Measurements from ENCODE around the gene HOXA1.

The HOXA1 gene

GRCh38 chr7:27079234-27079975 is 16.4 kb downstream of the HOXA1 start:
- POLR2A ChIA-PET (ENCODE audit: low non-redundant PET) = no interaction called here
- no peak for TF ChIP-seq CTCF (conservative IDR thresholded peaks at IDR 0.05; ENCODE audit: low read depth)
- DNase-seq (ENCODE audit: low spot score) = no peak
- CTCF ChIA-PET = interaction anchor here (0.5 to 1.1 kb wide), 3 partner anchors 60 to 706 kb away, joined by 3 to 7 read pairs (median 3); no protein-coding TSS in a partner anchor
- H3K27ac ChIP-seq = no peak overlapping the region

- no peak for DNase-seq (ENCODE audit: low spot score)
- H3K27ac ChIP-seq = no peak overlapping the region
- POLR2A ChIA-PET (ENCODE audit: low non-redundant PET) = no interaction called here
- CTCF ChIA-PET = interaction anchor here (0.5 to 1.1 kb wide), 3 partner anchors 12 to 706 kb away, joined by 3 read pairs; no protein-coding TSS in a partner anchor
- no peak for TF ChIP-seq CTCF (conservative IDR thresholded peaks at IDR 0.05; ENCODE audit: low read depth)
Measured at GRCh38 chr7:27078616-27079233, 17.1 kb downstream of the HOXA1 start.

GRCh38 chr7:27073076-27073475 is 22.7 kb downstream of the HOXA1 start:
- CTCF ChIA-PET = interaction anchor here (0.7 kb wide), 1 partner anchor 53 kb away, joined by 4 read pairs; no protein-coding TSS in a partner anchor
- POLR2A ChIA-PET (ENCODE audit: low non-redundant PET) = no interaction called here
- DNase-seq (ENCODE audit: low spot score) = no peak
- H3K27ac ChIP-seq = no peak overlapping the region
- TF ChIP-seq CTCF (conservative IDR thresholded peaks at IDR 0.05; ENCODE audit: low read depth) = no peak

GRCh38 chr7:27071622-27072390 is 24.0 kb downstream of the HOXA1 start:
- no peak for TF ChIP-seq CTCF (conservative IDR thresholded peaks at IDR 0.05; ENCODE audit: low read depth)
- H3K27ac ChIP-seq = no peak overlapping the region
- no peak for DNase-seq (ENCODE audit: low spot score)
- POLR2A ChIA-PET (ENCODE audit: low non-redundant PET) = no interaction called here
- CTCF ChIA-PET = no interaction called here

- CTCF ChIA-PET = no interaction called here
- no peak for TF ChIP-seq CTCF (conservative IDR thresholded peaks at IDR 0.05; ENCODE audit: low read depth)
- H3K27ac ChIP-seq = no peak overlapping the region
- POLR2A ChIA-PET (ENCODE audit: low non-redundant PET) = no interaction called here
- DNase-seq (ENCODE audit: low spot score) = no peak
Measured at GRCh38 chr7:27068259-27068658, 27.5 kb downstream of the HOXA1 start.

- peak overlapping the region; percentile 38; the same call in 1 of the 2 replicates for H3K27ac ChIP-seq
- TF ChIP-seq CTCF (conservative IDR thresholded peaks at IDR 0.05; ENCODE audit: low read depth) = no peak
- peak; percentile 71 for DNase-seq (ENCODE audit: low spot score)
- ChIA-PET CTCF (interaction anchor here (0.6 to 0.7 kb wide), 2 partner anchors 27 to 1427 kb away, joined by 3 read pairs; no protein-coding TSS in a partner anchor), POLR2A (ENCODE audit: low non-redundant PET) (interaction anchor here (0.9 kb wide), 1 partner anchor 32 kb away, joined by 4 read pairs; no protein-coding TSS in a partner anchor)
Measured at GRCh38 chr7:27066148-27066547, 29.7 kb downstream of the HOXA1 start.

Data from RWPE1 (cell line).